Neural cell (in vitro differentiated cells): ENCODE measurements around the gene HPSE2. TPM values are rescaled to one million over a fixed set of nuclear protein-coding genes. Genes with fewer than 3 reads are reported as not detected.

Experiments used
- H2AFZ ChIP-seq: fragments of 200-600, 300-800 bp; sonication (generic), shearing (Covaris generic); 2 replicates; pipeline ENCODE4 v1.6.0; 2014; ENCODE audit warnings: low read depth, mild to moderate bottlenecking, antibody characterized with exemption, low read length, moderate library complexity
- H3F3A ChIP-seq: fragments of 200-600 bp; shearing (Covaris generic); 2 replicates; pipeline ENCODE4 v1.6.1; 2016; ENCODE audit warnings: mild to moderate bottlenecking, moderate library complexity, mixed read lengths, antibody characterized with exemption, low read length; ENCODE audit not compliant: insufficient read depth, poor library complexity, severe bottlenecking
- H3K27ac ChIP-seq: fragments of 200-600, 300-800 bp; sonication (generic), shearing (Covaris generic); 2 replicates; pipeline ENCODE4 v1.5.1; 2014; ENCODE audit warnings: mild to moderate bottlenecking, low read length, moderate library complexity
- H3K27me3 ChIP-seq: fragments of 300-800, 200-600 bp; sonication (generic), shearing (Covaris generic); 2 replicates; pipeline ENCODE4 v1.6.0; 2014; ENCODE audit warnings: mild to moderate bottlenecking, low read depth, low read length, moderate library complexity; ENCODE audit not compliant: insufficient read depth
- H3K36me3 ChIP-seq: fragments of 300-800, 200-600 bp; sonication (generic), shearing (Covaris generic); 2 replicates; pipeline ENCODE4 v1.5.1; 2014; ENCODE audit warnings: mild to moderate bottlenecking, antibody characterized with exemption, low read length, moderate library complexity; ENCODE audit not compliant: insufficient read depth
- H3K4me2 ChIP-seq: fragments of 300-800, 200-600 bp; sonication (generic), shearing (Covaris generic); 2 replicates; pipeline ENCODE4 v1.6.0; 2014; ENCODE audit warnings: mild to moderate bottlenecking, low read length
- H3K4me3 ChIP-seq: fragments of 300-800, 200-600 bp; sonication (generic), shearing (Covaris generic); 2 replicates; pipeline ENCODE4 v1.5.1; 2014; ENCODE audit warnings: mild to moderate bottlenecking, low read length, moderate library complexity
- H3K79me2 ChIP-seq: fragments of 200-600 bp; shearing (Covaris generic); replicated peaks from 2 replicates; pipeline ENCODE4 v1.6.0; 2014; ENCODE audit warnings: mild to moderate bottlenecking, low read length, moderate library complexity; ENCODE audit not compliant: insufficient read depth
- H3K9ac ChIP-seq: fragments of 300-800, 200-600 bp; sonication (generic), shearing (Covaris generic); 2 replicates; pipeline ENCODE4 v1.6.1; 2016; ENCODE audit warnings: mild to moderate bottlenecking, low read length, mixed read lengths
- H3K9me2 ChIP-seq: fragments of 200-600 bp; shearing (Covaris generic); 2 replicates; pipeline ENCODE4 v1.6.1; 2016; ENCODE audit warnings: mild to moderate bottlenecking, low read length, mixed read lengths; ENCODE audit not compliant: insufficient read depth
- H3K9me3 ChIP-seq: fragments of 200-600, 300-800 bp; sonication (generic), shearing (Covaris generic); 2 replicates; pipeline ENCODE4 v1.6.1; 2016; ENCODE audit warnings: mild to moderate bottlenecking, mixed run types, low read length, moderate library complexity, mixed read lengths
- H4K20me1 ChIP-seq: fragments of 200-600 bp; shearing (Covaris generic); 2 replicates; pipeline ENCODE4 v1.6.1; 2016; ENCODE audit warnings: mild to moderate bottlenecking, mixed run types; ENCODE audit not compliant: insufficient read depth
- EP300 ChIP-seq: fragments of 450-650 bp; conservative IDR thresholded peaks from 2 replicates; pipeline ENCODE4 v1.6.1; 2014; ENCODE audit warnings: antibody characterized with exemption, mild to moderate bottlenecking, moderate library complexity; ENCODE audit not compliant: poor library complexity, severe bottlenecking
- EZH2 ChIP-seq: fragments of 200-600, 300-800 bp; shearing (Covaris generic), sonication (generic); IDR thresholded peaks from 2 replicates; pipeline ENCODE4 v1.6.1; 2014; ENCODE audit warnings: antibody characterized with exemption, low read length, borderline replicate concordance, mild to moderate bottlenecking; ENCODE audit not compliant: insufficient read depth, poor library complexity, severe bottlenecking
- MXI1 ChIP-seq: fragments of 450-650 bp; conservative IDR thresholded peaks from 2 replicates; pipeline ENCODE4 v1.6.1; 2014; ENCODE audit warnings: antibody characterized with exemption, mild to moderate bottlenecking; ENCODE audit not compliant: poor library complexity, severe bottlenecking
- RAD21 ChIP-seq: fragments of 450-650 bp; conservative IDR thresholded peaks from 2 replicates; pipeline ENCODE4 v1.6.1; 2014; ENCODE audit warnings: antibody characterized with exemption, mild to moderate bottlenecking, moderate library complexity
- SMC3 ChIP-seq: fragments of 450-650 bp; conservative IDR thresholded peaks from 2 replicates; pipeline ENCODE4 v1.6.1; 2014; ENCODE audit warnings: antibody characterized with exemption, mild to moderate bottlenecking, moderate library complexity; ENCODE audit not compliant: poor library complexity
- TAF1 ChIP-seq: IDR thresholded peaks from 2 replicates; pipeline ENCODE4 v1.6.1; 2012; ENCODE audit warnings: low read depth
- polyA plus RNA-seq: library from polyadenylated mRNA; depleted of rRNA; stranded (reverse); fragments of >200 nt; gene quantifications from 2 replicates; pipeline ENCODE4 v1.2.3, GENCODE V29; 2014
- TF ChIP-seq, protein P1 (sequence below): IDR thresholded peaks from 2 replicates; pipeline ENCODE4 v1.6.1; 2012; ENCODE audit warnings: borderline replicate concordance
- TF ChIP-seq, protein P2 (sequence below): fragments of 450-650 bp; IDR thresholded peaks from 2 replicates; pipeline ENCODE4 v1.5.1; 2014; ENCODE audit warnings: antibody characterized with exemption, mild to moderate bottlenecking, moderate library complexity; ENCODE audit not compliant: poor library complexity, severe bottlenecking

HPSE2 gene
- polyA plus RNA-seq, 1 donor from 2014 or later, result not detected

GRCh38 chr10:98825741-98826140 is 409.9 kb downstream of the HPSE2 start:
- H2AFZ ChIP-seq, result no peak overlapping the region

DNA sequence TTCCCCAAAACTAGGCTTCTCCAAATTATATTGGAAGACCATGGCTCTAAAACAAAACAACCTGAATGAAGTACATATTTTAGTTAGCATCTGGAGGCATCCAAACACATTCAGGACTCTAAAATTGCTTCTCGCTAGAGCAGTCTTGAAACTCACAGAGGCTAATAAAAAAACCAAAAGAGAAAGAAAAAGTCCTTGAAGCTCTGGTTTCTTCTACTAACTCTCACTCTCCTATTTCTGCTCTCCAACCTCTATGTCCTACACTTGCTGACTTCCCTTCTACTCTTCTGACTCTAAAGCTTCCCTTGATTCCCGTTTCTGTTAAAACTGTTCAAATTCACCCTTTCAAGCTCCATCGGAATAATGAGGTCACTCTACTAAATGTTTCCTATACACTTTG is 418.3 kb downstream of the HPSE2 start:
- TF ChIP-seq SMC3, result no peak
- Histone ChIP-seq H3K27me3 (no peaks in the 10 kb centered on the region), H2AFZ (no peak overlapping the region), H3F3A (no peaks in the 10 kb centered on the region), H3K4me3 (no peak overlapping the region), H4K20me1 (no peaks in the 10 kb centered on the region), H3K9me2 (no peaks in the 10 kb centered on the region), H3K36me3 (no peaks in the 10 kb centered on the region), H3K79me2 (no peaks in the 10 kb centered on the region), H3K4me2 (no peak overlapping the region), H3K27ac (no peak overlapping the region), H3K9me3 (no peaks in the 10 kb centered on the region), H3K9ac (no peak overlapping the region)

More at GRCh38 chr10:98825741-98826140, 409.9 kb downstream of the HPSE2 start:
- no peaks in the 10 kb centered on the region for H3F3A ChIP-seq
- TF ChIP-seq EP300, result no peak
- H3K4me3 ChIP-seq, result no peak overlapping the region
- H3K4me2 ChIP-seq, result no peak overlapping the region
- H3K36me3 ChIP-seq, result no peaks in the 10 kb centered on the region
- H3K9ac ChIP-seq, result no peak overlapping the region
- no peaks in the 10 kb centered on the region for H3K27me3 ChIP-seq
- no peaks in the 10 kb centered on the region for H4K20me1 ChIP-seq
- no peaks in the 10 kb centered on the region for H3K79me2 ChIP-seq
- H3K27ac ChIP-seq, result no peak overlapping the region
- no peaks in the 10 kb centered on the region for H3K9me3 ChIP-seq
- no peaks in the 10 kb centered on the region for H3K9me2 ChIP-seq

- no peak for TF ChIP-seq MXI1
- TF ChIP-seq SMC3, result no peak
- no peak for TF ChIP-seq EP300
- TF ChIP-seq TAF1, result no peak
- TF ChIP-seq, protein P1, sequence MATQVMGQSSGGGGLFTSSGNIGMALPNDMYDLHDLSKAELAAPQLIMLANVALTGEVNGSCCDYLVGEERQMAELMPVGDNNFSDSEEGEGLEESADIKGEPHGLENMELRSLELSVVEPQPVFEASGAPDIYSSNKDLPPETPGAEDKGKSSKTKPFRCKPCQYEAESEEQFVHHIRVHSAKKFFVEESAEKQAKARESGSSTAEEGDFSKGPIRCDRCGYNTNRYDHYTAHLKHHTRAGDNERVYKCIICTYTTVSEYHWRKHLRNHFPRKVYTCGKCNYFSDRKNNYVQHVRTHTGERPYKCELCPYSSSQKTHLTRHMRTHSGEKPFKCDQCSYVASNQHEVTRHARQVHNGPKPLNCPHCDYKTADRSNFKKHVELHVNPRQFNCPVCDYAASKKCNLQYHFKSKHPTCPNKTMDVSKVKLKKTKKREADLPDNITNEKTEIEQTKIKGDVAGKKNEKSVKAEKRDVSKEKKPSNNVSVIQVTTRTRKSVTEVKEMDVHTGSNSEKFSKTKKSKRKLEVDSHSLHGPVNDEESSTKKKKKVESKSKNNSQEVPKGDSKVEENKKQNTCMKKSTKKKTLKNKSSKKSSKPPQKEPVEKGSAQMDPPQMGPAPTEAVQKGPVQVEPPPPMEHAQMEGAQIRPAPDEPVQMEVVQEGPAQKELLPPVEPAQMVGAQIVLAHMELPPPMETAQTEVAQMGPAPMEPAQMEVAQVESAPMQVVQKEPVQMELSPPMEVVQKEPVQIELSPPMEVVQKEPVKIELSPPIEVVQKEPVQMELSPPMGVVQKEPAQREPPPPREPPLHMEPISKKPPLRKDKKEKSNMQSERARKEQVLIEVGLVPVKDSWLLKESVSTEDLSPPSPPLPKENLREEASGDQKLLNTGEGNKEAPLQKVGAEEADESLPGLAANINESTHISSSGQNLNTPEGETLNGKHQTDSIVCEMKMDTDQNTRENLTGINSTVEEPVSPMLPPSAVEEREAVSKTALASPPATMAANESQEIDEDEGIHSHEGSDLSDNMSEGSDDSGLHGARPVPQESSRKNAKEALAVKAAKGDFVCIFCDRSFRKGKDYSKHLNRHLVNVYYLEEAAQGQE, result no peak
- TF ChIP-seq, protein P2, sequence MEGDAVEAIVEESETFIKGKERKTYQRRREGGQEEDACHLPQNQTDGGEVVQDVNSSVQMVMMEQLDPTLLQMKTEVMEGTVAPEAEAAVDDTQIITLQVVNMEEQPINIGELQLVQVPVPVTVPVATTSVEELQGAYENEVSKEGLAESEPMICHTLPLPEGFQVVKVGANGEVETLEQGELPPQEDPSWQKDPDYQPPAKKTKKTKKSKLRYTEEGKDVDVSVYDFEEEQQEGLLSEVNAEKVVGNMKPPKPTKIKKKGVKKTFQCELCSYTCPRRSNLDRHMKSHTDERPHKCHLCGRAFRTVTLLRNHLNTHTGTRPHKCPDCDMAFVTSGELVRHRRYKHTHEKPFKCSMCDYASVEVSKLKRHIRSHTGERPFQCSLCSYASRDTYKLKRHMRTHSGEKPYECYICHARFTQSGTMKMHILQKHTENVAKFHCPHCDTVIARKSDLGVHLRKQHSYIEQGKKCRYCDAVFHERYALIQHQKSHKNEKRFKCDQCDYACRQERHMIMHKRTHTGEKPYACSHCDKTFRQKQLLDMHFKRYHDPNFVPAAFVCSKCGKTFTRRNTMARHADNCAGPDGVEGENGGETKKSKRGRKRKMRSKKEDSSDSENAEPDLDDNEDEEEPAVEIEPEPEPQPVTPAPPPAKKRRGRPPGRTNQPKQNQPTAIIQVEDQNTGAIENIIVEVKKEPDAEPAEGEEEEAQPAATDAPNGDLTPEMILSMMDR, result no peak
- no peak for TF ChIP-seq EZH2
- TF ChIP-seq RAD21, result no peak
- H2AFZ ChIP-seq, result no peak overlapping the region
Measured at GRCh38 chr10:98815039-98815885, 420.4 kb downstream of the HPSE2 start.

More at GRCh38 chr10:98815039-98815885, 420.4 kb downstream of the HPSE2 start:
- Histone ChIP-seq H3K27me3 (no peaks in the 10 kb centered on the region), H3K36me3 (no peaks in the 10 kb centered on the region), H3K4me2 (no peak overlapping the region), H3K9ac (no peak overlapping the region), H3K4me3 (no peak overlapping the region), H3K9me3 (no peaks in the 10 kb centered on the region), H3K9me2 (no peaks in the 10 kb centered on the region), H3F3A (no peaks in the 10 kb centered on the region), H3K27ac (no peak overlapping the region), H3K79me2 (no peaks in the 10 kb centered on the region), H4K20me1 (no peaks in the 10 kb centered on the region)
